ENCODE data around the gene LIN9. TPM values are rescaled to one million over a fixed set of nuclear protein-coding genes. Genes with fewer than 3 reads are reported as not detected.

LIN9 gene
- total RNA-seq, 1 donor from 2014 or later = 2.1 TPM

GRCh38 chr1:226332947-226333346 lies 24.0 kb upstream of the LIN9 start:
- Mint-ChIP-seq H3K27ac (ENCODE audit: unreplicated experiment) (no peak overlapping the region), H3K9me3 (ENCODE audit: low read depth) (no peaks in the 10 kb centered on the region), H3K27me3 (ENCODE audit: low read depth) (no peaks in the 10 kb centered on the region), H3K4me3 (ENCODE audit: unreplicated experiment) (no peak overlapping the region), H3K4me1 (ENCODE audit: low read depth) (peaks cover 7% of the 10 kb centered on the region), H3K36me3 (ENCODE audit: low read depth) (no peaks in the 10 kb centered on the region)
- no peak for TF ChIP-seq CTCF (IDR thresholded peaks at IDR 0.05)
- no peak for DNase-seq (ENCODE audit: low spot score)

DNA sequence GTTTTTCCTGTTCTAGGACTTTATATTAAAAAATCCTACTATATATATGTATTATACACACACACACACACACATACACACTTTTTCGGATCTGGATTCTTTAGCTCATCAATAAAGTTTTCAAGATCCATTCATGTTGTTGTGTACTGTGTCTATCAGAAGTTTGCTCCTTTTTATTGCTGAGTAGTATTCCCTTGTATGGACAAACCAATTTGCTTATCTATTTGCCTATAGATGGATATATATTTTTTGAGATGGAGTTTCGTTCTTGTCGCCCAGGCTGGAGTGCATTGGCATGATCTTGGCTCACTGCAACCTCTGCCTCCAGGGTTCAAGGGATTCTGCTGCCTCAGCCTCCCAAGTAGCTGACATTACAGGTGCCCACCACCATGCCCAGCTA lies 20.3 kb upstream of the LIN9 start:
- no peak for DNase-seq (ENCODE audit: low spot score)
- Mint-ChIP-seq H3K27me3 (ENCODE audit: low read depth) (no peaks in the 10 kb centered on the region), H3K27ac (ENCODE audit: unreplicated experiment) (no peak overlapping the region), H3K4me1 (ENCODE audit: low read depth) (peaks cover 14% of the 10 kb centered on the region), H3K36me3 (ENCODE audit: low read depth) (no peaks in the 10 kb centered on the region), H3K4me3 (ENCODE audit: unreplicated experiment) (no peak overlapping the region), H3K9me3 (ENCODE audit: low read depth) (no peaks in the 10 kb centered on the region)
- TF ChIP-seq CTCF (IDR thresholded peaks at IDR 0.05) = no peak

DNA sequence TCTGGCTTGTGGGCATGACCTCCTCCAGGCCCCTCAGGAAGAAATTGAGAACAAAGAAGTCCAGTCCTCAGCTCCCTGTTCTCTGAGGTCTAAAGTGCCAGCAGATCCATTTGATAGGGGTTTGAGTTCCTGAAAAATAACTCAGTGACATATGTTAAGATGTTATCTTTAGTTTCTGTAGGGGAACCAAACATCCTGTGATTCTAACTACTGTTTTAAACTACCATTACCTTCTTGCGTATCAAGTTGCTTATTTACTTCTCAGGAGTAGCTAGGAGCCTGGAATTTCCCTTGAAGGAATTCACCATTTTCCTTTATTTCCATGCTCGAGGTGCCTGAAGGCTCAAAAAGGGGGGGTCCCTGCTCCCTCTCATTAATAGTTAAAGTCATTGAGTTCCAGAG lies 18.8 kb upstream of the LIN9 start:
- Mint-ChIP-seq H3K4me3 (ENCODE audit: unreplicated experiment) (no peak overlapping the region), H3K4me1 (ENCODE audit: low read depth) (peaks cover 7% of the 10 kb centered on the region), H3K9me3 (ENCODE audit: low read depth) (no peaks in the 10 kb centered on the region), H3K27ac (ENCODE audit: unreplicated experiment) (no peak overlapping the region), H3K27me3 (ENCODE audit: low read depth) (no peaks in the 10 kb centered on the region), H3K36me3 (ENCODE audit: low read depth) (no peaks in the 10 kb centered on the region)
- DNase-seq (ENCODE audit: low spot score) = no peak
- TF ChIP-seq CTCF (IDR thresholded peaks at IDR 0.05) = no peak

- no peak for TF ChIP-seq CTCF (IDR thresholded peaks at IDR 0.05)
- Mint-ChIP-seq H3K27ac (ENCODE audit: unreplicated experiment) (no peak overlapping the region), H3K4me1 (ENCODE audit: low read depth) (peaks cover 6% of the 10 kb centered on the region), H3K27me3 (ENCODE audit: low read depth) (no peaks in the 10 kb centered on the region), H3K9me3 (ENCODE audit: low read depth) (no peaks in the 10 kb centered on the region), H3K4me3 (ENCODE audit: unreplicated experiment) (no peak overlapping the region), H3K36me3 (ENCODE audit: low read depth) (no peaks in the 10 kb centered on the region)
- no peak for DNase-seq (ENCODE audit: low spot score)
Observed at GRCh38 chr1:226325178-226325577, 16.2 kb upstream of the LIN9 start.

DNA sequence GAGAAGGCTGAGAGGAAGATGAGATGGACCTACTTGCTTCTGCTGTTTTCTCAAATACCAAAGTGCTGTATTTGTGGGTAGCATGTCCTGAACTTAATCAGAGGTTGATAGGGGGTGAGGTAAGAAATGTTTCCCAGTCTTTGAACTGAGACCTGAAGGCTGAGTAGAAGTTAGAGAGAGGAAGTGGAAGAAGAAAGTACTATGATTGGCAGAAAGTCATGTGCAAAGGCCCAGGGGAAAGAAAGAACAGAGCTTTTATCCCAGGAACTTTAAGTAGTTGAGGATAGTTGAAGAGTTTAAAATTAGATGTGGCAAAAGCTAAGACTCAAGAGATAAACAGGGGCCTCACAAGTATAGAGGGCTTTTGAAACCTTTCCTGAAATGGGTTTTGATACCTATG lies 15.5 kb upstream of the LIN9 start:
- H3K4me3 Mint-ChIP-seq (ENCODE audit: unreplicated experiment) = no peak overlapping the region
- no peak for TF ChIP-seq CTCF (IDR thresholded peaks at IDR 0.05)
- H3K27ac Mint-ChIP-seq (ENCODE audit: unreplicated experiment) = no peak overlapping the region
- no peak for DNase-seq (ENCODE audit: low spot score)
- no peaks in the 10 kb centered on the region for H3K36me3 Mint-ChIP-seq (ENCODE audit: low read depth)
- H3K27me3 Mint-ChIP-seq (ENCODE audit: low read depth) = no peaks in the 10 kb centered on the region
- peaks cover 6% of the 10 kb centered on the region for H3K4me1 Mint-ChIP-seq (ENCODE audit: low read depth)
- H3K9me3 Mint-ChIP-seq (ENCODE audit: low read depth) = no peaks in the 10 kb centered on the region

Data from chondrocyte (in vitro differentiated cells).